HG03378 (cell line): Measurements from ENCODE around the gene SRPK3.
"Not testable (repeated sequence)": the region's sequence is repeated elsewhere in the genome, so short reads cannot be mapped to it uniquely, and the experiment has no call there.

ENCODE experiments used
- ATAC-seq: cut with Tn5 transposase; IDR thresholded peaks from one replicate; pipeline ENCODE4 v1.9.1; 2021; ENCODE audit warnings: mild to moderate bottlenecking, moderate library complexity; ENCODE audit not compliant: unreplicated experiment

The SRPK3 gene, protein sequence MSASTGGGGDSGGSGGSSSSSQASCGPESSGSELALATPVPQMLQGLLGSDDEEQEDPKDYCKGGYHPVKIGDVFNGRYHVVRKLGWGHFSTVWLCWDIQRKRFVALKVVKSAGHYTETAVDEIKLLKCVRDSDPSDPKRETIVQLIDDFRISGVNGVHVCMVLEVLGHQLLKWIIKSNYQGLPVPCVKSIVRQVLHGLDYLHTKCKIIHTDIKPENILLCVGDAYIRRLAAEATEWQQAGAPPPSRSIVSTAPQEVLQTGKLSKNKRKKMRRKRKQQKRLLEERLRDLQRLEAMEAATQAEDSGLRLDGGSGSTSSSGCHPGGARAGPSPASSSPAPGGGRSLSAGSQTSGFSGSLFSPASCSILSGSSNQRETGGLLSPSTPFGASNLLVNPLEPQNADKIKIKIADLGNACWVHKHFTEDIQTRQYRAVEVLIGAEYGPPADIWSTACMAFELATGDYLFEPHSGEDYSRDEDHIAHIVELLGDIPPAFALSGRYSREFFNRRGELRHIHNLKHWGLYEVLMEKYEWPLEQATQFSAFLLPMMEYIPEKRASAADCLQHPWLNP

DNA sequence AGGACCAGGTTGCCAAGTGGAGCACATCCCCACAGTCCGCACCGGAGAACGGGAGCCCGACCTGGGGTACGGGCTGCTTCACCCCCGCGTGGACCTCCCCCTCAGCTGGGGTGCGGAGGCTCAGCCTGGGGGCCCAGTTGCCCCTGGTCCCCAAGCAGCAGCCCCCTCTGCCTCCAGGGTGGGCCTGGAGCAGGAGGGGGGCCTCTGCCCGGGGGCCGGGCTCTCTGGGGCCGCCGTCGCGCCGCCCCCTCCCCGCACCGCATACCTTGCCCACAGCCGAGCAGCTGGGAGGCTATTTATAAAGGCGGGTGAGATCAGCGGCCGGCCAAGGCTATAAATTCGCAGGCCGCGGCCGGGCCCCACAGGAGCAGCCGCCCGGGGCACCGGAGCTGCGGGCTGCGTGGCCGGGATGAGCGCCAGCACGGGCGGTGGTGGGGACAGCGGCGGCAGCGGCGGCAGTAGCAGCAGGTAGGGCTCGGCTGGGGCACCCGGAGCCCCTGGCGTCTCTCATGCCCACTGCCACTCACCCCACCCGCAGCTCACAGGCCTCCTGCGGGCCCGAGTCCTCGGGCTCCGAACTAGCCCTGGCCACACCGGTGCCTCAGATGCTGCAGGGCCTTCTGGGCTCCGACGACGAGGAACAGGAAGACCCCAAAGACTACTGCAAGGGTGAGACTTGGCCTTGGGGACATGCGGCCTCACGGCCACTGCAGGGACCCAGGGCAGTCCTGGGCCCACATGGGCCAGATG lies at the start of gene SRPK3:
SRPK3 (plus strand) TSS at position 364 of the 750 bp plus-strand sequence; CDS start at position 410, 46 bp downstream.
- ATAC-seq: no peak

DNA sequence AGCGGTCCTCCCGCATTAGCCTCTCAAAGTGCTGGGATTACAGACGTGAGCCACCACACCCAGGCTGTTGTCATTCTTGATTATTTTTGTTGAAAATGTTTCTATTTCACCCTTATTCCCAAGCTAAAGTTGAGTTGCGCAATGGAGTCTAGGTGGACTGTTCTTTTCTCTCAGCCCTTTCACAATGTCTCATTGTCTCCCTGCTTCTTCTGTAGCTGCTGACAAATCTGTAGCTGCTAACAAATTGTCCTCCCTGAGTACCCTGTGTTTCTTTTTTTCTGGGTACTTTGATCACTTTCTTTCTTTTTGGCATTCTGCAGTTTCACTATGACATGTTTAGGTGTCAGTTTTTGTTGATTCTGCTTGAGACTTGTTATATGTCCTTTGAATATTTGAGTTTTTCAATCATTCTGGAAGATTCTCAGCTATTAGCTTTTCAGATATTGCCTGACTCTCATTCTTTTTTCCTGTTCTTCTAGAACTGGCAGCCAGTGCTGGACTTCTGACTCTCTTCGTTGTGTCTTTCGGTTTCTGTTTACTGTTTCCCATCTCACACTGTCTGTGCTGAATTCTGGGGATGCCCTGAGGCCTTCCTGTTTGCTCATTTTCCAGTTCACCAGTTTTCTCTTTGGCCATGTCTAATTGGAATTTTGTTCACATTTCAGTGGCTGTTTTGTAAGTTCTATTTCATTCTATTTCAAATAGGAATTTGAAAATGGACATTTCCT lies 49.6 kb upstream of the SRPK3 start:
- no peak for ATAC-seq

DNA sequence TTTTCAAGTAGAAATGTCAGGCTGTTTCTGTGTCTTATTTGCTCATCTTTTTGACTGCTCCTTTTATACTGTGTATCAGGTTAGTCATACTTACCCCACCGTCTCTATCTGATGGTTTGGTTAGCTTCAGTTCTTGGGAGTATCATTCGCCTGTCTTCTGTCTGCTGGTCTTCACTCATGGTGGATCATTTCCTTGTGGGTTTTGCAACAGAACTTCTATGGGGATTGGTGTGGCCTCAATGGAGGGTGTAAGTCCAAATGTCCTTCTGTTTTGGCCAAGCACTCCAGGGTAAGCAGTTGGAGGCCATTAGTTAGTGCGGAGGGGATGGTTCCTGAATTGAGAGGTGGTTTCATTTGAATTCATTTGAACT lies 49.0 kb upstream of the SRPK3 start:
- no peak for ATAC-seq

DNA sequence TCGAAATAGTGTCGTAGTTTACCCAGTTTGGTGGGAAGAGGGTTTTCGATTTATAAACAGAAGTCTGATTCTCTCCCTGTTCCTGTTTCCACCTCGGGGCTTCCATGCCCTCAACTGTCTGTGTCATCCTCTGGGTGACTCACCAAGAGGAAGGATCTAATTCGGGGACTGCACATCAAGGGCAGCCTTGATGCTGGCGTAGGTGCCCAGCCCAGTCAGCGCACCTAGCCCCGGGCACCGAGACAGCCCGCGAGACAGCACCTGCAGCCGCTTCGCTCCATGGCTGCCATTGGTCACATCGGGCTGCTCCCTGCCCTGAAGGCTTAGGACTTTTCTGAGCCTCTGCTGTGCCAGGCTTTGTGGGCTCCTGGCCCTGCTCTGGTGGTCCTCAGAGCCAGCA lies 48.4 kb upstream of the SRPK3 start:
- ATAC-seq: no peak

DNA sequence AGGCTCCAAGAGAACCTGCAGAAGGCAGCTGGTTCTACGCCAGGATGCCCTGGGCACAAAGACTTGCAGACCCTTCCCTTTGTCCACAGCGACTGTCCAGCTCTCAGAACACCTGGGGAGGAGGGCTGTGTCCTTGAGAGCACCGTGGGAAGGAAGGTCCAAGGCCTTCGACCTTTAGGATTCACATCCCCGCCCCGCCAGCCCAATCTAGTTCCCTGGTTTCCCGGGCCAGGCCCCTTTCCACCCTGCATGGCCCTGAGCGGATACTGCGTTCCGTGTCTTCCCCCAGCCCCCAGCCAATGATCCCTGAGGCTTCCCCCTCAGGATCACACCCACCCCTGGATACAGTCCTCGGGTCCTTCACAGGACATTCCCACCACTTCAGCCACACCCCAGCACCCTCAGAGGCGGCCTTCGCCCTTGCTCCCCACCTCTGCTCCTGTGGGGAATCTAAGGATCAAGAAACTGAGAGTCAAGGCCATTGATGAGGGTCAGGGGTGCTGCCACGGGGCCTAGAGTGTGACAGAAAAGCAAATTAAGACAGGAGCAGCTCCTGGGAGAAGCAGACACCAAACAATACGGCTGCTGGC lies 47.1 kb upstream of the SRPK3 start:
- ATAC-seq: no peak

DNA sequence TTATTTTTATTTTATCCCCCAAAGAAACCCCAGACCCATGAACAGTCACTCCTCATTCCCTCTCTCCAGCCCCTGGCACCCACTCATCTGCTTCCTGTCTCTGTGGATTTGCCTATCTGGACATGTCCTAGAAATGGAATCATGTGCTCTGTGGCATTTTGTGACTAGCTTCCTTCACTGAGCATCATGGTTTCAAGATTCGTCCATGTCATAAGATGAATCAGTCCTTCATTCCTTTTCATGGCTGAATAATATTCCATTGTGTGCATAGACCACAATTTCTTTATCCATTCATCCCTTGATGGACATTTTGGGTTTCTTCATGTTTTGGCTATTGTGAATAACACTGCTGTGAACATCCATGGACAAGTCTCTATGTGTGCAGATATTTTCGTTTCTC lies 46.0 kb upstream of the SRPK3 start:
- ATAC-seq: no peak

DNA sequence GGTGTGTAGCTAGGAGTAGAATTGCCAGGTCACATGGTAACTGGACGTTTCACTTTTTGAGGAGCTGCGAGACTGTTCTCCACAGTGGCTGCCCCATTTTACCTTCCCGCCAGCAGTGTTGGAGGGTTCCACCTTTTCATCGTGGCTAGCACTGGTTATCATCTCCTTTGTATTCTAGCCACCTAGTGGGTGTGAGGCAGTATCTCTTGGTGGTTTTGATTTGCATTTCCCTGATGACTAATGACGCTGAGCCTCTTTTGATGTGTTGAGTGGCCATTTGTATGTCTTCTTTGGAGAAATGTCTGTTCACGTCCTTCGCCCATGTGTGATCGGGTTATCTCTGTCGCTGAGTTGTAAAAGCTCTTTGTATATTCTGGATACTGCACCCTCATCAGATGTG lies 45.6 kb upstream of the SRPK3 start:
- no peak for ATAC-seq

DNA sequence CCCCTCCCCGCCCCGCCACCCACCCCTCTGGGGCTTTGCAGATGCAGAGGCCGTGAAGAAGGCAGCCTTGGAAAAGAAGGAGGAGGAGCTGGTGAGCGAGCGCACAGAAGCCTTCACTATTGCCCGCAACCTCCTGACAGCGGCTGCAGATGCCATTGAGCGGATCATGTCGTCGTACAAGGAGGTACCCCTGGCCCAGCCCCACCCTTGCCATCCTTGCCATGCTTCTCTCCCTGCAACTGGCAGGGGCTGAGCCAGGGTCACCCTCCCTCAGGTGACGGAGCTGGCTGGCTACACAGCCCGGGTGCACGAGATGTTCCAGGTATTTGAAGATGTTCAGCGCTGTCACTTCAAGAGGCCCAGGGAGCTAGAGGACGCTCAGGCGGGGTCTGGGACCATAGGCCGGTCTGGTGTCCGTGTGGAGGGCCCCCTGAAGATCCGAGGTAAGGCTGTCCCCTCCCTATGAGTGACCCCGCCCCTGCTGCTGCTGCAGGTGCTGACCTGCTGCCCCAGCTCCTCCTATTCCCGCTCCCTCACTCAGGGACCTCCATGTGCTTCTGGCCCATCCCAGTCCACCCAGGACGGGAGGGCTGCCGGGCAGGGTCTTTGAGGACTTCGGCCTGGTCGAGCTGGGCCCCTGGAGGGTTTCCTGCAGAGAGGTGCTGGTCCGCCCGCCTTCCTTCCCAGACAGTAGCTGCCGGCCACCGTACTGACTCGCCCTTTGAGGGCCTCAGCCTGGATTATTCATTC lies 44.6 kb upstream of the SRPK3 start:
- ATAC-seq: no peak

DNA sequence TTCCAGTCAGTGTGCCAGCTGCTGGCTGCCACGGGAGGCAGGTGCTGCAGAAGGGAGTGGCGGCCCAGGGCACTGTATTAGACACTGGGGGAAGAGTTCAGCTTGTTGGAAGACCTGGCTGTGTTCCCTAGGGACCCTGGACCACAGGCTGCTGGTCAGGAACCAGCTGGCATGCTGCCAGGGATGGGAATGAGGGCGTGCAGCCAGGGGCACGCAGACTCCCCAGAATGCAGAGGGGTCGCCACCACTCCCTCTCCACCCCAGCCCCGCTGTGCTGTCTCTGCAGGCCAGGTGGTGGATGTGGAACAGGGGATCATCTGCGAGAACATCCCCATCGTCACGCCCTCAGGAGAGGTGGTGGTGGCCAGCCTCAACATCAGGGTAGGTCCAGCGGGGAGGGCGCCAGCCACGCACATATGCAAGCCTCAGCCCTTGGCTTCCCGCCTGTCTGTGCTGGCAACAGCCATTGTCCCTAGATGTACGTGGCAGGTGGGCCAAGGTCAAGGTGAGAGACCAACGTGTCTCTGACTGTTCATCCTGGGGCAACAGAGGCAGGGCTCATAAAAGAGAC lies 43.9 kb upstream of the SRPK3 start:
- ATAC-seq: no peak

DNA sequence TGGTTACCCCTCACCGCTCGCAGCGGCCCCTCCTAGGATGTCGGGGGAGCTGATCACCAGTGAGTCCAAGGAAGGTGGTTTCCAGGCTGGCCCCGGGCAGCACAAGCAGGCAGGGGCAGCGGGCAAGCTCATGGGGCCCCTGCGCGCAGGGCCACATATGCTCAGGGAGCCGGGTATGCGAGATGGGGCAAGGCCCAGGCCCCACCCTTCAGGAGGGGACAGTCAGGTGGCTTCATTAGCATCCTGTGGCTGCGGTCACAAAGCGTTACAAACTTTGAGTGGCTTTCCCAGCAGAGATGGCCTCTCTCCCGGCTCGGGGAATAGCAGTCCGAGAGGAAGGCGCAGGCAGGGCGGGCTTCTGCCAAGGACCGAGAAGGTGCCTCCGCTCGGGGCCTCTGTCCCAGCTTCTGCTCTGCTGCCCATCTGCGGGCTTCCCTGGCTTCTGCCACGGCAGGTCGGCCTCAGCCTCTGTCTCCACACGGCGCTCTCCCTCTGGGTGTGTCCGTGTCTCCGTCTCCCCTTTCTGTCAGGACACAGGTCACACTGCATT lies 42.7 kb upstream of the SRPK3 start:
- no peak for ATAC-seq

DNA sequence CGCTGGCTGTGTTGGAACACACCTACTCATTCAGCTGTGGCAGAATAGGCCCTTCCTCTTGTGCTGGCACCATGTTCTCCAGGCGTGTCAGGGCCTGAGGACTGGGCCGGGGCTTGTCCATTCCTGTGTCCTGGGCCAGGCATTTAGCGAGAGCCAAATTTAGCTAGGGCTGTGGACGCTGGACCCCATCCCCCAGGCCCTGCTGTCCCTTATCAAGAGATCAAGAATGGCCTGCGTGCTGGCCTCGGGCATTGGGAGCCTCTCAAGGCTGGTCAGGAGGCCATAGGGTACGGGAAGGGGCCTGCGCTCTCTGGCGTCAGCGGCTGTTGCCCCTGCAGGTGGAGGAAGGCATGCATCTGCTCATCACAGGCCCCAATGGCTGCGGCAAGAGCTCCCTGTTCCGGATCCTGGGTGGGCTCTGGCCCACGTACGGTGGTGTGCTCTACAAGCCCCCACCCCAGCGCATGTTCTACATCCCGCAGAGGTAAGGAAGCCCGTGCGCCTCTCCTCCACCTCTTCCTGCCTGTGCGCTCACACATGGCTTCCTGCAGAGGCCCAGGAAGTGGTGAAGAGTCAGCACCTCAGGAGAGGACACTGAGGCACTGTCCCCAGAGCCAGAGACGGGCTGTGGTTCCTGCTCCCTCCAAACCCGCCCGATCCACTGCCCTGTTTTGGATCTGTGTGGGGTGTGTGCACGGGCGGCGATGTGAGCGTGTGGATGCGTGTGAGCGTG lies 40.9 kb upstream of the SRPK3 start:
- no peak for ATAC-seq

DNA sequence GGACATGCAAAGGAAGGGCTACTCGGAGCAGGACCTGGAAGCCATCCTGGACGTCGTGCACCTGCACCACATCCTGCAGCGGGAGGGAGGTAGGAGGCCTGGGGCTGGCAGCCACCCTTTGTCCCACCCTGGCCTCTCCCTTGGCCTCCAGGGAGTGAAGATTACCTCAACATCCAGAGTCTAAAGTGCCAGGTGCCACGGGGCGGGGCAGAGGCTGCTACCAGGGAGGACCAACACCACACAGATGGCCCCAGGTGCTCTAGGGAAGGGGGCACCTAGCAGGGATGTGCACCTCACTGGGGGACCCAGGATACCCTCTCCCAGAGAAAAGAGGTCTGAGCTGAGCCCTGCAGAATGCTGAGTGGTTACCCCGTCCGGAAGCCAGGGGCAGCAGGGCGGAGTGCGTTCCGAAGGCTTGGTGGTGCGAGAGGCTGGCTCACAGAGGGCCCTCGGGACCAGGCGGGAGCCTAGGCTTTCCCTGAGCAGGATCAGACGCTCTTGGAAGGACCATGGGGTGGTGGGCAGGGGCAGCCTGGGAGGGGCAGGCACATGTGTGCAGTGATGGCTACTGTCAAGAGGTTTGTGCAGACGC lies 40.1 kb upstream of the SRPK3 start:
- no peak for ATAC-seq

DNA sequence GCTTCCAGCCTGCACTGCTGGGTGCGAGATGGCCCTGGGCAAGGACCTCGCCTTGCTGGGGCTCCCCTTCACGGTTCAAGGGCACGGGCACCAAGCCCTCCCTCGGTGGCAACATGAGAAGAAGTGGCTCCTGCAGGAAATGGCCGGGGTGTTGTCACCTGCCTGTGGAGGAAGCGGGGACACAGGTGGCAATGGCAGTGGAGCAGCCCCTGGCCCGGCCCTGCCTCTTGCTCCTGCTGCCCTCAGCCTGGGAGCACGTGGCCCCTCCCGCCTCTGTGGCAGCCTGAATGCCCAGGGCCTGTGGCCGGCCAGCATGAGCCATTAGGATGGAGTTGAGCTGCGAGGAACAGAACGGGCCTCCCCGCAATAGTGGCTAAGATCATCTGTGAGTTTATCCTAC lies 39.4 kb upstream of the SRPK3 start:
- ATAC-seq: no peak

DNA sequence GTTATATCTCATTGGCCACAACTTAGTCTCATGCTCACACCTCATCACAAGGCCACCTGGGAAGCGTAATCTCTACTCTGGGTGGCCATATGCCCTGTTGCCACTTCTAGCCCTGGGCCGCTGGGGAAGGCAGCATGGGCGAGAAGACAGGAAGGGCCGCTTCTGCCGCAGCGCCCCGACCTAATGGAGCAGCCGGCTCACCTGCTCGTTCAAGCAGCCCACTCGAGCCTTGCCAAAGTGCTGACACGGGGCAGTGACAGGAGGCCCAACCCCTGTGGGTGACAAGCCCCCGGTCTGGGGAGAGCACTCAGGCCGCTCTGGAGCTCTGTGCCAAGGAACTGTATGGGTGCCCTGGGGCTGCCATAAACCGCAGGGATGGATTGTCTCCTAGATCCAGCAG lies 38.7 kb upstream of the SRPK3 start:
- ATAC-seq: not testable (repeated sequence)

DNA sequence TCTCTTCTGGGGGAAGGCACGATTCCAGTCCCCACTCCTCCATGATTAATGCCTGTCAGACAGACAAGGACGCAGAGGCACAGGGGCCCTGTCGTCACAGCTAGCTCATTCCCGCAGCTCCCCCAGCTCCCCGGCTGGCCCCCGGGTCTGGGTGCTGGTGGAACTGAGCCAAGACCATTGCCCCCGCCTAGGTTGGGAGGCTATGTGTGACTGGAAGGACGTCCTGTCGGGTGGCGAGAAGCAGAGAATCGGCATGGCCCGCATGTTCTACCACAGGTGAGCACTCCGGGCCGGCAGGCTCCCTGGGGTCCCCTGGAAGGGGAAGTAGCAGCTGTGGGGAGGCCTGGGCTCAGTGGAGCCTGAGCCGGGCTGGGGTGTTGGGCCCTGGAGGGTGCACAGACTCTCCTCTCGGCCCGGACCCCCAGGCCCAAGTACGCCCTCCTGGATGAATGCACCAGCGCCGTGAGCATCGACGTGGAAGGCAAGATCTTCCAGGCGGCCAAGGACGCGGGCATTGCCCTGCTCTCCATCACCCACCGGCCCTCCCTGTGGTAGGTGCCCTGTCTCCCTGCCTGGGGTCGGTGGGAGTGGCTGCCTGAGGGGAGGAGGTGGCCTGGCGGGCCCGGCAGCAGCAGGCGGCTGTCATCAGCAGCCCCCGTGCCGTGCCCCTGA lies 37.9 kb upstream of the SRPK3 start:
- not testable (repeated sequence) for ATAC-seq

DNA sequence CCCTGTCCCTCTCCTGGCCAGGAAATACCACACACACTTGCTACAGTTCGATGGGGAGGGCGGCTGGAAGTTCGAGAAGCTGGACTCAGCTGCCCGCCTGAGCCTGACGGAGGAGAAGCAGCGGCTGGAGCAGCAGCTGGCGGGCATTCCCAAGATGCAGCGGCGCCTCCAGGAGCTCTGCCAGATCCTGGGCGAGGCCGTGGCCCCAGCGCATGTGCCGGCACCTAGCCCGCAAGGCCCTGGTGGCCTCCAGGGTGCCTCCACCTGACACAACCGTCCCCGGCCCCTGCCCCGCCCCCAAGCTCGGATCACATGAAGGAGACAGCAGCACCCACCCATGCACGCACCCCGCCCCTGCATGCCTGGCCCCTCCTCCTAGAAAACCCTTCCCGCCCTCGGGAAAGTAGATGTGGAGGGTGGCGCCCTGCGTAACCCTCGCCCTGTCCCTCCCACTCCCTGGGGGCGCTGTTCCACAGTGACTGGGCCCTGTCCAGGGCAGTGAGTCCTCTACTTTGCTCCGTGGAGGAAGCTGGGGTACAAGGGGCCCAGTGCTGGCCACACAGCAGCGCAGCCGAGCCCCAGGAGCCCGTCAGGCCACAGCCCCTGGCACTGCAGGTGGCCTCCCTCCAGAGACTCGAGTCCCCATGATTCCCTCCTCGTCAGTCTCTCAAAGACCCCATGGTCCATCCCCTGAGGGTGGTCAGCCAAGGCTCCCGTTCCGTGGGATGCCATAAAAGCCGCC lies 37.2 kb upstream of the SRPK3 start:
- not testable (repeated sequence) for ATAC-seq
